Measurements from ENCODE around the gene CABCOCO1. TPM values are rescaled to one million over a fixed set of nuclear protein-coding genes. Genes with fewer than 3 reads are reported as not detected.

The CABCOCO1 gene
- polyA plus RNA-seq, 1 of the 3 experiments (the other 2 are of a cell fraction): 0.71 TPM

- H3F3A ChIP-seq (replicated peaks; ENCODE audit: insufficient read depth): no peaks in the 10 kb centered on the region
Observed at GRCh38 chr10:61774031-61774430, 111.3 kb downstream of the CABCOCO1 start.

GRCh38 chr10:61775111-61775510 lies 112.4 kb downstream of the CABCOCO1 start:
- no peak for DNase-seq
- Histone ChIP-seq H3K27ac (ENCODE audit: low read depth in 2 of 2, low read length in 1 of 2) (no peak overlapping the region), H3K79me2 (ENCODE audit: insufficient read depth) (no peaks in the 10 kb centered on the region), H3K36me3 (replicated peaks in 1 of 2; ENCODE audit: control insufficient read depth in 1 of 2, insufficient read depth in 2 of 2, low read length in 1 of 2) (no peaks in the 10 kb centered on the region), H2AFZ (ENCODE audit: low read depth) (no peak overlapping the region), H3K27me3 (ENCODE audit: insufficient read depth) (no peaks in the 10 kb centered on the region), H3K9me2 (no peaks in the 10 kb centered on the region), H3K9ac (no peak overlapping the region), H3K4me2 (no peak overlapping the region), H3K9me3 (no peaks in the 10 kb centered on the region), H4K20me1 (ENCODE audit: insufficient read depth) (no peaks in the 10 kb centered on the region), H3K4me3 (ENCODE audit: low read depth in 2 of 2, low read length in 1 of 2) (no peak overlapping the region), H3F3A (replicated peaks; ENCODE audit: insufficient read depth) (peaks cover 5% of the 10 kb centered on the region), H3K4me1 (ENCODE audit: control insufficient read depth in 1 of 2, insufficient read depth in 2 of 2, low read depth in 1 of 2, low read length in 1 of 2) (peaks cover 1 to 5% of the 10 kb centered on the region in 2 experiments; a peak in 3 of 4 replicates)
- no peak for TF ChIP-seq JUND (IDR thresholded peaks at IDR 0.05)
- TF ChIP-seq GABPA (IDR thresholded peaks at IDR 0.05; ENCODE audit: low read depth): no peak
- no peak for TF ChIP-seq USF1 (IDR thresholded peaks at IDR 0.05; ENCODE audit: borderline replicate concordance, low read depth)
- TF ChIP-seq REST (IDR thresholded peaks at IDR 0.05; ENCODE audit: low read depth, low read length): no peak
- TF ChIP-seq TCF12 (IDR thresholded peaks at IDR 0.05): no peak
- no peak for TF ChIP-seq CHD2 (IDR thresholded peaks at IDR 0.05; ENCODE audit: low read length, partially characterized antibody)
- no peak for TF ChIP-seq RFX5 (IDR thresholded peaks at IDR 0.05; ENCODE audit: low read length)
- WGBS (ENCODE audit: low lambda C conversion rate): 55% methylated on average over 2 of the region's 2 CpGs
- CTCF ChIA-PET: no interaction called here
- POLR2A ChIA-PET: no interaction called here

More at GRCh38 chr10:61774031-61774430, 111.3 kb downstream of the CABCOCO1 start:
- Histone ChIP-seq H3K9me3 (no peaks in the 10 kb centered on the region), H2AFZ (ENCODE audit: low read depth) (no peak overlapping the region), H3K27ac (ENCODE audit: low read depth in 2 of 2, low read length in 1 of 2) (no peak overlapping the region), H3K79me2 (ENCODE audit: insufficient read depth) (no peaks in the 10 kb centered on the region), H3K4me2 (no peak overlapping the region), H3K9me2 (no peaks in the 10 kb centered on the region), H4K20me1 (ENCODE audit: insufficient read depth) (no peaks in the 10 kb centered on the region), H3K4me3 (ENCODE audit: low read depth in 2 of 2, low read length in 1 of 2) (no peak overlapping the region), H3K27me3 (ENCODE audit: insufficient read depth) (no peaks in the 10 kb centered on the region), H3K36me3 (replicated peaks in 1 of 2; ENCODE audit: control insufficient read depth in 1 of 2, insufficient read depth in 2 of 2, low read length in 1 of 2) (no peaks in the 10 kb centered on the region), H3K4me1 (ENCODE audit: control insufficient read depth in 1 of 2, insufficient read depth in 2 of 2, low read depth in 1 of 2, low read length in 1 of 2) (peaks cover 0 to 5% of the 10 kb centered on the region in 2 experiments; a peak in 2 of 4 replicates), H3K9ac (no peak overlapping the region)
- CTCF ChIA-PET: no interaction called here
- 97% methylated on average over 3 of the region's 3 CpGs for WGBS (ENCODE audit: low lambda C conversion rate)
- POLR2A ChIA-PET: no interaction called here
- DNase-seq: no peak
- no peak for TF ChIP-seq MXI1 (IDR thresholded peaks at IDR 0.05; ENCODE audit: low read depth, low read length)
- TF ChIP-seq EP300 (IDR thresholded peaks at IDR 0.05; ENCODE audit: borderline replicate concordance in 1 of 2, low read depth in 1 of 2, low read length in 1 of 2): no peak
- TF ChIP-seq RFX5 (IDR thresholded peaks at IDR 0.05; ENCODE audit: low read length): no peak
